ENCODE results near the gene CACNA1G.

CACNA1G gene

GRCh38 chr17:50575581-50576210 lies 15.2 kb downstream of the CACNA1G start:
- no peak for TF ChIP-seq CTCF (IDR thresholded peaks at IDR 0.05)
- Histone ChIP-seq H3K9me3 (no peaks in the 10 kb centered on the region), H3K4me3 (ENCODE audit: low read depth in 1 of 2, low read length in 1 of 2) (no peak overlapping the region), H3K27me3 (peaks cover 5% of the 10 kb centered on the region), H3K27ac (no peak overlapping the region), H3K4me1 (ENCODE audit: control insufficient read depth in 1 of 2, insufficient read depth in 1 of 2, low read depth in 1 of 2, low read length in 1 of 2) (no peaks in the 10 kb centered on the region), H3K36me3 (no peaks in the 10 kb centered on the region)

GRCh38 chr17:50576864-50577263 lies 16.3 kb downstream of the CACNA1G start:
- H3K27me3 ChIP-seq = peaks cover 5% of the 10 kb centered on the region
- no peak overlapping the region for H3K27ac ChIP-seq
- H3K36me3 ChIP-seq = no peaks in the 10 kb centered on the region
- H3K9me3 ChIP-seq = no peaks in the 10 kb centered on the region
- no peak for TF ChIP-seq CTCF (IDR thresholded peaks at IDR 0.05)
- H3K4me1 ChIP-seq (ENCODE audit: control insufficient read depth in 1 of 2, insufficient read depth in 1 of 2, low read depth in 1 of 2, low read length in 1 of 2) = no peaks in the 10 kb centered on the region
- H3K4me3 ChIP-seq (ENCODE audit: low read depth in 1 of 2, low read length in 1 of 2) = no peak overlapping the region

- Histone ChIP-seq H3K27me3 (peaks cover 11% of the 10 kb centered on the region), H3K4me1 (ENCODE audit: control insufficient read depth in 1 of 2, insufficient read depth in 1 of 2, low read depth in 1 of 2, low read length in 1 of 2) (no peaks in the 10 kb centered on the region), H3K27ac (no peak overlapping the region), H3K4me3 (ENCODE audit: low read depth in 1 of 2, low read length in 1 of 2) (no peak overlapping the region), H3K9me3 (no peaks in the 10 kb centered on the region), H3K36me3 (no peaks in the 10 kb centered on the region)
- no peak for TF ChIP-seq CTCF (IDR thresholded peaks at IDR 0.05)
These were observed 17.0 kb downstream of the CACNA1G start for GRCh38 chr17:50577451-50577954.

- no peak for TF ChIP-seq CTCF (IDR thresholded peaks at IDR 0.05)
- no peaks in the 10 kb centered on the region for H3K4me1 ChIP-seq (ENCODE audit: control insufficient read depth in 1 of 2, insufficient read depth in 1 of 2, low read depth in 1 of 2, low read length in 1 of 2)
- peaks cover 18% of the 10 kb centered on the region for H3K27me3 ChIP-seq
- no peaks in the 10 kb centered on the region for H3K9me3 ChIP-seq
- H3K4me3 ChIP-seq (ENCODE audit: low read depth in 1 of 2, low read length in 1 of 2) = no peak overlapping the region
- H3K27ac ChIP-seq = no peak overlapping the region
- no peaks in the 10 kb centered on the region for H3K36me3 ChIP-seq
These were observed 17.7 kb downstream of the CACNA1G start for GRCh38 chr17:50578173-50578572.

- no peak overlapping the region for H3K4me3 ChIP-seq (ENCODE audit: low read depth in 1 of 2, low read length in 1 of 2)
- peaks cover 26% of the 10 kb centered on the region for H3K27me3 ChIP-seq
- H3K9me3 ChIP-seq = no peaks in the 10 kb centered on the region
- H3K27ac ChIP-seq = no peak overlapping the region
- H3K36me3 ChIP-seq = no peaks in the 10 kb centered on the region
- no peak for TF ChIP-seq CTCF (IDR thresholded peaks at IDR 0.05)
- H3K4me1 ChIP-seq (ENCODE audit: control insufficient read depth in 1 of 2, insufficient read depth in 1 of 2, low read depth in 1 of 2, low read length in 1 of 2) = no peaks in the 10 kb centered on the region
These were observed 18.9 kb downstream of the CACNA1G start for GRCh38 chr17:50579399-50579798.

All from neutrophil (primary cell).